ENCODE data around the gene ALPP. TPM values are rescaled to one million over a fixed set of nuclear protein-coding genes. Genes with fewer than 3 reads are reported as not detected.
"Not testable (repeated sequence)": the region's sequence is repeated elsewhere in the genome, so short reads cannot be mapped to it uniquely, and the experiment has no call there.

ALPP gene
- total RNA-seq, 1 donor from 2014 or later = not detected

DNA sequence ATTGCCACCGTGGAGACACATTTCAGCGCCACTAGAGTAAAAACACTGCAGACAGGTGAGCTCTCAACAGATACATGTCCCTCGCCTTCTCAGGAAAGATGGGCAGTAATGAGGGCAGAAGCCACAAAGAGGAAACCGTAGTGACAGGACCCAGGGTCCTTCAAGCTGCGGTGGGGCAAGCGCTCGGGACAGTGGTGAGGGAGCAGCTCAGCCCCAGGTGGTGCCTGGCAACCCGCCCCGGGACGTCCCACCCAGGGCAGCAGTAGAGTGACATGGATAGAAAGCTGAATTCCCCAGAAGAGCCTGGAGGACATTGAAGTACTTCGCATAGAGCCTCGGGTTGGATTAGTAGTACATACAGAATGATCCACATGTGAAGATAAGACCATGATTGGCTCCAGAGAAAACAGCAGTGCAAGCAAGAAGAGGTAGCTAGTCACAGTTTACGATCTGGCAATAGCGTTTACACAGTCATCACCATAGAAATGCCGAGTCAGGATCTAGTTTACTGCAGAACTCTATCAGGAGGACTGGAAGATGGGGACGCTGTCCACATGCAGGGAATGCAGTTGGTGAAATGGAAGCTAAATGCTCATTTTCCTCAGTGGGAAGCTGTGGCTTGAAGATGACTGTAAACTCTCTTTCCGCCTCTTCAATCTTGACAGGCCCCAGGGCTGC, 37.4 kb upstream of the ALPP start:
- DNase-seq (ENCODE audit: low read depth) = no peak

DNA sequence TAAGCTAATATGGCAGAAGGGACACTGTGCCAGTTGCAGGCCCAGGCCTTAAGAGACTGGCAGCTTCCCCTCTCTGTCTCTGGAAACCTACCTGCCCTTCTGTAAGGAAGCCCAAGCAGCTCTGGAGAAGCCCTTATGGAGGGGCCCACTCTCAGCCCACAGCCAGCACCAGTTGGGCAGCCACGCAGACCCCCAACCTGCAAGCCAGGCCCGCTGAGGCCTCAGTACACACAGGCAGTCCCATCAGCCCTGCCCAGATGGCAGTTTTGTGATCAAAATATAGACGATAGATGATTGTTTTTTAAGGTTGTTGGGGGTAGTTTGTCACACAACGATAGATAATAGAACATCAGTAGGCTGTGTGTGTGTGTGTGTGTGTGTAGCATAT, 36.8 kb upstream of the ALPP start:
- DNase-seq (ENCODE audit: low read depth) = no peak

DNA sequence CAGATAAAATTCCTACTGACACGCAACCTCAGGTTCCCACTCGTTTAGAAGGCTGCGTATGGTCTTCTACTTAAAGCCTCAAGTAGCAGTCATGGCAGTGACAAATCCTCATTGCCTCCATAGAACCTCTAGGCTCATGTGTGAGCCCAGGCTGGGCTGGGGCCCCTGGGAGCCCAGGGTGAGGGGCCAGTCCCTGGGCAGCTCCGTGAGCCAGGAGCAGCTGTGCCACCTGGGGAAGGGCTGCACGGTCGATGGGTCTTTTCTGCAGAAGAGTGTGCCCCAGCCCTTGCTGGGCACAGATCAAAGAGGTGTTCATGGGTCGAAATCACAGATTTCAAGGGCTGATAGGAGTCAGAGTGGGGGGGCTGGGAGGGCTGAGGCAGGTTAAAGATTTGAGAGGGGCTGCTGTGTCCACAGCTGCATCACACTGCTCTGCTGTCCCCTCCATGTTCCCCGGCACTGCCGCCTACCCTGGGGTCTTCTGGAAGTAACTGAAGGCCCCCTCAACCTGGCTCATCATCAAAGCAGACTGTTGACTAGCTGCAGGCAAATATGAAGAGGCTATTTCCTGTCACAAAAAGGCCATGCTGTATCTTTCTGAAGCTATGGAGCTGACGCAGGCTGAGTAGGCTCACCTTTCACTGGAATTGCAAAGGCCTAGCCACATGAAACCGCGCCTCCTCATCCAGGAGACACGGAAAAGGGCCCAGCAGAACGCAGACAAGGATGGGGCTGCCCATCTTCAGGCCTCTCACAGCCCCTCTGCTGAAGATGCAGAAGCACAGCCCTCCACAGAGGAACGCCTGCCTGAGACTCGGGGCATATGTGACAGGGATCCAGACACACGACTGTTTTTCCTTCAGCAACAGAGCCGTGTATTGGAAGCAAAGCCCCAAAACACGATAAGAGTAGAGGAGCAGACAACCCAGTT, 35.7 kb upstream of the ALPP start:
- DNase-seq (ENCODE audit: low read depth) = no peak

DNA sequence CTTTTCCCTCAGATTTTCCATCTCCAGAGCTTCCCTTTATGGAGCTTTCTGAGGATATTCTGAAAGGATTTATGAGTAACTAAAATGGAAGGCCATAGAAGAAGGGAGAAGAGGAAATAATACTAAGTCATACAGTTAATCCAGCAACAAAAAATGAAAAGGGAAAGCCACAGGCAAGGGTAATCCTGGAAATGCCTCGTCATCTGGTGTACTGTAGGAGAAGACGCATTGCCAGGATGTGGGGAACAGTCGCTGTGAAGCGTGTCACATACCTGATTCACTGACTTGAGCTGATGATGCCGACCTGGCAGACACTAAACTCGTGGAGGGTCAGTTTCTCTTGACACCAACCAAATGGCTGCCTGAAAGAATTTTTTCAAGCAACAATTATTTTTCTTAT, 34.7 kb upstream of the ALPP start:
- DNase-seq (ENCODE audit: low read depth) = no peak

DNA sequence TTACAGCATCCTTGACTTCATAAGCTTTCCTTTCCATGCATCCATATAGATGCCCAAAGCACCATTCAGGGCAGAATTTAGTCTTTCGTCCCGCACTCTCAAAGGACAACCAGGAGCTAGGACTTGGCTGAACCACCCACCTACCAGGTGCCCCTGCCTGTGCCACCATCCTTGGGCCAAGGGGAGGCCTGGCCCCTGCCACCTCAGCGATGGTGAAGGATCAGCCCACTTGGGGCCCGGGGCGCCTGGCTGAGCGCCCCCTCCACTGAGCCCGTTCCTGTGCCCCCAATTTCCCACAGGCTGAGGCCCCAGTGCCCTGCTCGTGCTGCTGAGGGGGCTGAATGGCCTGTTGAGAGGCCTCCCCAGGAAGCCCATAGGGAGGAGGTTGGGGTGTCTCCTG, 33.3 kb upstream of the ALPP start:
- no peak for DNase-seq (ENCODE audit: low read depth)

DNA sequence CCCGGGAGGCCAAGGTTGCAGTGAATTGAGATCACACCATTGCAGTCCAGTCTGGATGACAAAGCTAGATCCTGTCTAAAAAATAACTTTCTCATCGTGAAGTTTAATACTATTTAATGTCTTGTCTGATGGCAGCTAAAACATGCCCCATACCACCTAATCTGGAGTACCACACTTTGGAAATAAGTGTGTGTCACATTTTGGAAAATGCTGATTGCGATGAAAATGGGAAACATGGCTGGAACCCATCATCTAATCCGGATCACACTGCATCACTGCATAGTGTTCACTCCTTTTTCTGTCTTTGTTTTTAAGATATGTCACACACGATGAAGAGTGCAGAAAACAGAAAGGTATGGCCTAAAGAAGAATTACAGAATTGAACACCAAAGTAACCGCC, 31.2 kb upstream of the ALPP start:
- no peak for DNase-seq (ENCODE audit: low read depth)

DNA sequence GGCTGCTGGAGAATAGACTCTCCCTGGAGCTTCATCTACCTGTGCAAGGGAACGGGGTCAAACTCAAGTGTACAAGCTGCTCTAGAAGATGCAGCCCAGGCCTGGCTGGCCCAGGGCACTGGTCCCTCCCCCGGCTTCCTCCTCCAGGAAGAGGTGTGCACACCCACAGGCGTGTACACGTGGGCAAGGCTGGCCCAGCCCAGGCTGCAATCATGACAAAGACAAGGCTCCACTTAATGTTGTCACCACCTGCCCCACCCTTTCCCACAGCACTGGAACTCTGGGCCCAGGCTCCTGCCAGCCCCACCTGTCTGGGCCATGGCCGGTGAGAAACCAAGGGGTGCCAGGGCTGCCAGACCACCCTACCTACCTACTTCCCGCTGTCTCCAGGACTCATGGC, 29.6 kb upstream of the ALPP start:
- no peak for DNase-seq (ENCODE audit: low read depth)

DNA sequence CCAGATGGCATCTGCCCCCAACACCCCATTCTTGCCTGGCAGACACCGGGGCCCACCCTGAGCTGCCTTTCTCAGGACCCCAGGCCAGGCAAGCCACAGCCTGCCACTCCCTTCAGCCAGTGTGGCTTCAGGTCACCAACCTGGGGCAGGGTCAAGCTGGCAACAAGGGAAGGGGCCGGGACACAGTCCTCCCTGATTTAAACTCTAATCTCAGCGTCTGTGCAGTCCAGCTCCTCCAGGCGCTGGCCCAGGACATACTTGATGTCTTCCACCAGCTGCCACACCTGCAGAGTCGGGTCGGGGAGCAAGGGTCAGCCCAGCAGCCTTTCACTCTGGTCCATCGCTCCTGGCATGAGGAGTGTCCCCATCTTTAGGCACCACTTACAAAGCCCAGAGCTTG, 29.0 kb upstream of the ALPP start:
- DNase-seq (ENCODE audit: low read depth) = no peak

DNA sequence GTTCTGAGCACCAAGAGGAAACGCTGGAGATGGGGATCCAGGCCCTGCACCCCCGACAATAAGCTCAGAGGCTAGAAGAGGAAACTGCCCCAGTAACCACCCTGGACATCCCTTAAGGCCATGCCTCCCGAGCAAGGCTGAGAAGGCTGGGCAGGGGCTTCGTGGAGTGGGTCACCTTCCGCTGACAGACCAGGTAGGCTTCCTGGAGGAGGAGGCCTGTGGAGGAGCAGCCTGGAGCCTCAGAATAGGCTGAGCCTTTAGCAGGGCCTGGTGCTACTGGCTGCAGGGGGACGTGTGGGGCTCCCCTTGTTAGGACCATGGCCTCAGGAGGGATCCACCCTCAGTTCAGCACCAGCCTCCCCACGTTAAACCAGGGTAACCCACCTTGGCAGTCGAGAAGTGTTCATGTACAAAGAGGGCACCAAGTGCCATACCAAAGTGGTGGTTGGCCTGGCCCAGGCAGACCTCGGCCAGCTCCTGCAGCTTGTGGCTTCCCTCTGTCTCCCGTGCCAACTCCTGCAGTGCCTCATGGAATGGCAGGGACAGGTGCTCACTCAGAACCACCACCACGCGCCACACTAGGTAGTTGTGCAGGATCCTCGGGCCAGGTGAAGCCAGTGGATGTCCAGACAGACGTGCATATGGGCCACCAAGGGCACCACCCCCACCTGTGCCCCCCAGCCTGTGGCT, 28.5 kb upstream of the ALPP start:
- DNase-seq (ENCODE audit: low read depth) = no peak

DNA sequence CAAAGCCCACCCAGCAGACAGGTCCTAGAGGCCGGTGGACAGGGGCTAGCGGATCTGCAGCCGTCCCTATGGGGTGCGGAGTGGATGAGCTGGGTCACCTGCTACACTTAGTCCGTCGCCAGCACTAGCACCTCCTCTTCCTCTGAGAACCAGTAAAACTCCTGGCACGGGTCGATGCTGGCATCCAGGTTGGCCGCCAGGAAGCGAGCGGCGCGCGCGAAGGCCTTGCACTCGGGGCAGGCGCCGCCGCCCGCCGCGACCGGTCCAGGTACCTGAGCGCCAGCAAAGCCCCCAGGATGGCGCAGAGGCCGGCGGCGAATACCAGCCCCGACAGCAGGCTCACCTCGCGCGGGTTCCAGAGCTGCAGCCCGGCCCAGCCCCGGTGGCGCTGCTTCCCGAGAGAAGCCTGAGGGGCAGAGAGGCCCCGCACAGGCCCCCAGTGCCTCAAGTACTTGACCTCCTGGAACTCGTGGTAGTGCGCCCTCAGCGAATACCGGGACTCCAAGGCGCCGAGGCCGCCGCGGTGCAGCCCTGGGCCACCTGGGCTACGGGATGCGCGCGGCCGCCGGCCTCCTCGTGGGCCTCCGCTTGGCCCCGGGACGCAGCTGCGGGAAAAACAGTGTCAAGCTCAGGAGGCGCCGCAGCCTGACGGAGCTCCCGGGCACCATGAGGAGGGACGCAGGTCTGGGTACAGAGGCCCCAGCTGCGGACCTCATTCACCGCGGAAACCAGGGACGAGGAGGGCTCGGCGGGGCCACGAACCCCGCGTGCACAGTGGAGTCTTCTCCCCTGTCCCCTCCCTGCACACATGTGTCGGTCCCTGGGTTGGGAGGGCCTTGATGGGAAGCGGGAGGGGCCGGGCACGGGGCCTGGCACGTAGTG, 27.5 kb upstream of the ALPP start:
- no peak for DNase-seq (ENCODE audit: low read depth)

DNA sequence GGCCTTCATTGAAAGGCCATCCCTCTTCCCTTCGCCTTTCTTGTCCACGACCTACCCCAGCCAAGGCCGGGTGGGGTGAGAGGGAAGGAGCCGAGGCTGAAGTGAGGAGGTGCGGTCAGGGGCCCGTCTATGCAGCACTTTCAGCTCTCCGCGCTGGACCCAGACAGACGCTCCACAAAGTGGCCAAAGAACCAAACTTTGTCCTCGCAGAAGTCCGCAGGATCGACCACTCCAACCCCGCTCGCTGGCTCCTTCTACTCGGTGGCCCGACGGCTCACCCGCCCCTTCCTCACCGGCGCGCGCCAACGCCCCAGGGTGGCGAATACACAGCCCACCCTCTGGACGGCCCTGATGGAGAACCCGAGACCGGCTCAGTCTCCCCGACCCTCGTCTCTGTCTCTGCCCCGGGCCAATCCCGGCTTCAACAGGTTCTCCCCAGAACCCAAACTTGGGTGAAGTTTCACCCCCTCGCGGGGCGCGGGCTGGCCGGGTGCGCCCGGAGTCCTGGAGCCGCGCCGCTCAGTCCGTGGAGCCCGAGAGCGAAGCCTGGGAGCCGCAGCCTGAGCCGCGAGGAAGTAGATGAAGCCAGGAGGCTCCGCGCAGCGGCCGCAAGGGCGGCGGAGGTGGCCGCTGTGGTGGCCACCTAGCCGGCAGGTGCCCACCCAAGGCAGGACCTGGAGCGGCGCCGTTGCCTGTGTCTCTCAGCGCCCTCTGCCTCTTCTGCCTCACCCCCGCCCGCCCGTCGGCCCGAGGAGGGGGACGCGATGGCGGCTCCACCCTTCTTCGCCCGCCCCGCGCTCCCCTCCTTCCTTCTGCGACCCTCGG, 26.7 kb upstream of the ALPP start:
- DNase-seq (ENCODE audit: low read depth) = no peak

DNA sequence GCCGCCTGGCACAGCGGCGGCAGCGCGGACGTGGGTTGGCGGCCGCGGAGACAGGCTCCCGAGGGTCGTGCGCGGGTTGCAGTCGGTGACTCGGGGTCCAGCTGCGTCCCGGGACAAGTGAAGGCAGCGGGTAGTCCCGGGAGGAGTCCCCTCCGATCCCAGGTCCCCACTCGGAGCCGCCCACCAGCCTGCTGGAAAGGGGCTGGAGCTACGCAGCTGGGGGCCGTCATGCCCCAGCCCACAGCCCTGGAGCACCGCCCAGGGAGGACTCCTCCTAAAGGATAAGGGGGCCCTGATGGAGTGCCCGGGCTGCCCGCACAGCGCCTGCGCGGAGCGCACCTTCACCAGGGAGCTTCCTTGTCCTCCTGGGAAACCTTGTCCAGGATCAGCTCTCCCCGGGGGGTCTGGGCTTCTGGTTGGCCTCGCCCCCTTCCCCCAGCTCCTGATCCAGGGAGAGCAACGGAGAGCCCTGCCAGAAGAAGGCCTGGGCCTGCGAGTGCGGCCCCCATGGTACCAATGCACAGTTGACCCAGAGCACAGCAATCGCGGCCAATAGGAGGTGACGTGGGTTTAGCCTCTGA, 25.9 kb upstream of the ALPP start:
- DNase-seq (ENCODE audit: low read depth) = no peak

DNA sequence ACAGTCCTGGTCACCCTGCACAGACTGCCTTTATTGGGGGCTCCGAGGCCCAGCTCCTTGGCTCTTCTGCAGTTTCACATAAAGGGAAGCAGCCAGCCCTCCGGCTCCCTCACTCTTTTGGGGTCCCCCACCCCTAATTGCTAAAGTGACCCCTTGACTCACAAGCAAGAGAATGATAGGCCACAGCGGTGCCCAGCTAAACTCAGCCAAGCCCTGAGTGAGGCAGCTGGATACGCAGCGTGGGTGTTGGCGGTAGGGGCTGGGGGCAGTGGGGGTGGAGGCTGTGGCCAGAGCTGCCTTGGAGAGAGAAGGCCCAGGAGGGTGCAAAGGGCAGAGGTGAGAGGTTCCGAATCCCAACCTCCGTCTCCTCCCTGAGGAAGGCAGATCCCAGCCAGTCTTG, 25.5 kb upstream of the ALPP start:
- DNase-seq (ENCODE audit: low read depth) = no peak

DNA sequence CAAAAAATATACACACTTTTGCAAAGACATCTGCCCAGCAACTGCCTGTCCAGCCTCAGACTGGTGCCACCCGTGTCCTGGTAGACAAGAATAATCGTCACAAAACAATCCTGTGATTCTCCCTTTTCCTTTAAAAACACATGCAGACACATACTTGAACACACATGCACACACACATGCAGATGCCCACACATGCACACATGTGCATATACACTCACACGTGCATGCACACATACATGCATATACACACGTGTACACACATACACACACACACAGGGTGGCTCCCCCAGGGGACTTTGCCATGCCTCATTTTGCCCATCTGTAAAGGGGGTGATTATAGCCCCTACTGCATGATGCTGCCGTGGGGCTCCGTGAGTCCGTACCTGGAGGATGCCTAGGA, 24.9 kb upstream of the ALPP start:
- no peak for DNase-seq (ENCODE audit: low read depth)

DNA sequence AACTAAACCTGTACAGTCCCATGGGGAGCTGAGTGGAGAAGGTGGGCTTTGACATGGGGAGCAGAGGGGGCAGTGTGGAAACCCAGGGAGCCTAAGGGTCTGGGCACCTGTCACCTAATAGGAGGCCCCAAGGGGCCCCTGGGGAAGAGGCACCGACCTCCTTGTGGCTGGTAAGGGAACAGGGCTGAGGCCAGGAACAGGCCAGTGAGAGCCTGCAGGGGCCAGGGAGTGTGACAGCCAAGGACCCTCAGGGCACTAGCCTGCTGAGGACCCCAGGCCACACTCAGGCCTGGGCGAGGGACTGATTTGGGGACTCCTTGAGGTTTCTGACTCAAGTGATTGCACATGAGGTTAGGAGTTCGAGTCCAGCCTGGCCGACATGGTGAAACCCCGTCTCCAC, 24.5 kb upstream of the ALPP start:
- no peak for DNase-seq (ENCODE audit: low read depth)

DNA sequence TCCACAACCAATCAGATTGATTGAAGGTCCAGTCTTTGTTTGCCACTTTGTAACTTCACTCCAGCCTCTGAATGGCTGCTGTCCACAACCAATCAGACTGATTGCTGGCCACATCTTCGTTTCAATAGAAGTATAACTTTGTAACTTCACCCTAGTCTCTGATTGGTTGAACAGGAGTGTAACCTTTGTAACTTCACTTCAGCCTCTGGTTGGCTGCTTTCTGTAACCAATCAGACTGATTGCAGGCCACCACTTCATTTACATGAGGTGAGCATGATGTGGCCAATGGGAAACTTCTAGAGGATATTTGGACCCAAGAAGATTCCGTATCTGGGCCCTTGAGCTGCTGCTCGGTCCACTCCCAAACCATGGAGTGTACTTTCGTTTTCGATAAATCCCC, 16.9 kb upstream of the ALPP start:
- DNase-seq (ENCODE audit: low read depth) = no peak

DNA sequence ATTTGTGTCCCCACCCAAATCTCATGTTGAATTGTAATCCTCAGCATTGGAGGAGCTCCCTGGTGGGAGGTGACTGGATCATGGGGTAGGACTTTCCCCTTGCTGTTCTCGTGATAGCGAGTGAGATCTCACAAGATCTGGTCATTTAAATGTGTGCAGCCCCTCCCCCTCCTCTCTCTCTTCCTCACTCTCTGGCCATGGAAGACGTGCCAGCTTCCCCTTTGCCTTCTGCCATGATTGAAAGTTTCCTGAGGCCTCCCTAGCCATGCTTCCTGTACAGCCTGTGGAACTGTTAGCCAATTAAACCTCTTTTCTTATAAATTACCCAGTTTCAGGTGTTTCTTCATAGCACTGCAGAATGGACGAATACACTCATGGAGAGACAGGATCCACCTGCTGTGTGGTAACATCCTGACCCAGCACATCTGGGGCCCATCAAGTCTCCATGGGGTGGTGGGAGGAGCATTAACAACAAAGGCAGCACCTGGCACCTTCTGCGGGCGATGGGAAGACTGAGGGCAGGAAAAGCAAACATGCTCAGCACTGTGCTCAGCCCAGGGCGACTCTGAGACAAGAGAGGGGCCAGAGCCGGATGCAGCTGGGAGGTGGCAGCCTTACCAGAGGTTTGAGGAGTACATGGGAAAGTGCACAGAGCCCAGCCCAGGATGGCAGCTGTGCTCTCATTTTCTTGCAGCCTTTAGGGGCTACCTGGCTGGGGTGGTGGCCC, 16.2 kb upstream of the ALPP start:
- DNase-seq (ENCODE audit: low read depth) = no peak

DNA sequence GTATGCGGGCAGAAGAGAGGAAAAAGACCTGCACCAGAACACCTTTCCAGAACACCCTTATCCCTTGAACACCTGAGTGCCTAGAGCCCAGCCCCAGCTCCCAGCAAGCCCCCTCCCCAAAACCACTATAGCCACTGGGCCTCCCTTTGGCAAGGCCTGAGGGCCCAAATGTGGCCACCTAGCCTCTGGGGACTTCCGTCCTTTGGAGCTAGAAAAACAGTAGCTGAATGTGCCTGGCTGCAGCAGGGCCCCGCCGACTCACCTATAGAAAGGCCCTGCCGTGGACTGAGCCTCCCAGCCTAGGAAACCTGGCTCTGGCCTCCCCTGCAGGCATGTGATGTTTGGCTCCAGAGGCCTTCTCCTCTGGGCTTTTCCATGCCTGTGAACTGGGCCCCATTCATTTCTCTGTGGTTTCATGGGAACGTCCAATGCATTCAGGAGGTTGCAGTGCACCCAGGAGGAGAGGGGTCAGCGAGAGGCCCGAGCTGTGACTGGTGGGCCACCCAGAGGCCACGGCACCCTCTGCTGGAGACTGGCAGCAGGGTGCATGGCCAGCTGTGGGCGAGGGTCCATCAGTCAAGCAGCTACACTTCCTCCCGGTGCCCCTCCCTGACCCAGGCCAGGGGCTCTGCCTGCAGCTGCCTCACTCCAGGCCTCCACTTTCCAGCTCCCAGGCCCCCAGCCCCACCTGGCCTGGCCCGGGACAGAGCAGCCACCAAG, 15.3 kb upstream of the ALPP start:
- not testable (repeated sequence) for DNase-seq (ENCODE audit: low read depth)
